Measurements from ENCODE around the gene SGMS1. TPM values are rescaled to one million over a fixed set of nuclear protein-coding genes. Genes with fewer than 3 reads are reported as not detected.
A peak's percentile ranks its signal among the peaks of the same experiment; 100 is the strongest.

SGMS1 gene
- total RNA-seq, 2 experiments from 2014 or later, result 7.5 to 9.0 TPM

GRCh38 chr10:50403074-50403473 lies 220.7 kb downstream of the SGMS1 start:
- ATAC-seq, result no peak
- DNase-seq, result no peak
- Mint-ChIP-seq H3K9me3 (ENCODE audit: low read depth) (peaks cover 5% of the 10 kb centered on the region), H3K4me1 (peaks cover 9% of the 10 kb centered on the region), H3K4me3 (no peak overlapping the region), H3K36me3 (ENCODE audit: low read depth) (peaks cover 4% of the 10 kb centered on the region), H3K27me3 (no peaks in the 10 kb centered on the region), H3K27ac (no peak overlapping the region)
- intact Hi-C loops (cut with DNase I, micrococcal nuclease), result no loop called here
- ChIA-PET CTCF (no interaction called here), POLR2A (no interaction called here)

GRCh38 chr10:50402466-50402865 lies 221.3 kb downstream of the SGMS1 start:
- H3K27me3 Mint-ChIP-seq, result no peaks in the 10 kb centered on the region
- ATAC-seq, result no peak

GRCh38 chr10:50400694-50401093 lies 223.1 kb downstream of the SGMS1 start:
- intact Hi-C loops (cut with DNase I, micrococcal nuclease), result no loop called here
- Mint-ChIP-seq H3K27me3 (no peaks in the 10 kb centered on the region), H3K4me1 (peaks cover 24% of the 10 kb centered on the region), H3K27ac (no peak overlapping the region), H3K4me3 (no peak overlapping the region), H3K36me3 (ENCODE audit: low read depth) (peaks cover 3% of the 10 kb centered on the region), H3K9me3 (ENCODE audit: low read depth) (no peaks in the 10 kb centered on the region)
- ATAC-seq (no peak), DNase-seq (no peak)
- ChIA-PET CTCF (interaction anchor here (0.6 to 1.3 kb wide), 2 partner anchors 20 to 885 kb away, joined by 3 read pairs; no protein-coding TSS in a partner anchor), POLR2A (no interaction called here)

More at GRCh38 chr10:50402466-50402865, 221.3 kb downstream of the SGMS1 start:
- CTCF ChIA-PET, result no interaction called here
- no peak for DNase-seq
- Mint-ChIP-seq H3K9me3 (ENCODE audit: low read depth) (peaks cover 5% of the 10 kb centered on the region), H3K27ac (no peak overlapping the region), H3K4me1 (peaks cover 14% of the 10 kb centered on the region), H3K4me3 (no peak overlapping the region), H3K36me3 (ENCODE audit: low read depth) (peaks cover 3% of the 10 kb centered on the region)
- intact Hi-C loops (cut with DNase I, micrococcal nuclease), result no loop called here
- POLR2A ChIA-PET, result no interaction called here

- intact Hi-C loops (cut with DNase I, micrococcal nuclease), result no loop called here
Observed at GRCh38 chr10:50398823-50399222, 224.9 kb downstream of the SGMS1 start.

GRCh38 chr10:50398381-50398780 lies 225.4 kb downstream of the SGMS1 start:
- no peaks in the 10 kb centered on the region for H3K27me3 Mint-ChIP-seq
- ATAC-seq, result no peak
- peaks cover 3% of the 10 kb centered on the region for H3K36me3 Mint-ChIP-seq (ENCODE audit: low read depth)

More at GRCh38 chr10:50398823-50399222, 224.9 kb downstream of the SGMS1 start:
- DNase-seq (no peak), ATAC-seq (no peak)
- H3K27me3 Mint-ChIP-seq, result no peaks in the 10 kb centered on the region
- ChIA-PET POLR2A (no interaction called here), CTCF (no interaction called here)
- H3K9me3 Mint-ChIP-seq (ENCODE audit: low read depth), result no peaks in the 10 kb centered on the region
- no peak overlapping the region for H3K4me3 Mint-ChIP-seq
- H3K27ac Mint-ChIP-seq, result no peak overlapping the region
- H3K4me1 Mint-ChIP-seq, result peaks cover 38% of the 10 kb centered on the region
- peaks cover 3% of the 10 kb centered on the region for H3K36me3 Mint-ChIP-seq (ENCODE audit: low read depth)

GRCh38 chr10:50397312-50398140 lies 226.2 kb downstream of the SGMS1 start:
- intact Hi-C loops (cut with DNase I, micrococcal nuclease), result loop anchor here (1.0 to 2.0 kb wide), 3 partner anchors 21 to 35 kb away; no protein-coding TSS in a partner anchor
- DNase-seq, result no peak
- Mint-ChIP-seq H3K36me3 (ENCODE audit: low read depth) (peaks cover 6% of the 10 kb centered on the region), H3K27ac (peak overlapping the region; percentile 8), H3K27me3 (no peaks in the 10 kb centered on the region), H3K4me1 (peaks cover 44% of the 10 kb centered on the region), H3K4me3 (peak overlapping the region; percentile 49), H3K9me3 (ENCODE audit: low read depth) (no peaks in the 10 kb centered on the region)
- CTCF ChIA-PET, result interaction anchor here (0.6 to 1.9 kb wide), 2 partner anchors 23 to 238 kb away, joined by 4 to 7 read pairs; no protein-coding TSS in a partner anchor
- ATAC-seq, result peak; percentile 30
- POLR2A ChIA-PET, result interaction anchor here (1.2 to 1.4 kb wide), 2 partner anchors 111 to 141 kb away, joined by 3 read pairs; no protein-coding TSS in a partner anchor

More at GRCh38 chr10:50398381-50398780, 225.4 kb downstream of the SGMS1 start:
- intact Hi-C loops (cut with DNase I, micrococcal nuclease), result no loop called here
- no peak overlapping the region for H3K27ac Mint-ChIP-seq
- H3K4me1 Mint-ChIP-seq, result peaks cover 39% of the 10 kb centered on the region
- ChIA-PET CTCF (no interaction called here), POLR2A (no interaction called here)
- H3K9me3 Mint-ChIP-seq (ENCODE audit: low read depth), result no peaks in the 10 kb centered on the region
- DNase-seq, result no peak
- H3K4me3 Mint-ChIP-seq, result no peak overlapping the region

- CTCF ChIA-PET, result interaction anchor here (0.6 to 1.9 kb wide), 2 partner anchors 24 to 239 kb away, joined by 4 to 7 read pairs; no protein-coding TSS in a partner anchor
- H3K36me3 Mint-ChIP-seq (ENCODE audit: low read depth), result peaks cover 6% of the 10 kb centered on the region
- DNase-seq (peak; percentile 43), ATAC-seq (peak; percentile 91)
- no peaks in the 10 kb centered on the region for H3K9me3 Mint-ChIP-seq (ENCODE audit: low read depth)
- H3K4me1 Mint-ChIP-seq, result peaks cover 44% of the 10 kb centered on the region
- intact Hi-C loops (cut with DNase I, micrococcal nuclease), result loop anchor here (1.0 to 2.0 kb wide), 4 partner anchors 22 to 142 kb away; no protein-coding TSS in a partner anchor
- POLR2A ChIA-PET, result interaction anchor here (0.6 to 1.4 kb wide), 3 partner anchors 37 to 142 kb away, joined by 3 read pairs; no protein-coding TSS in a partner anchor
- no peaks in the 10 kb centered on the region for H3K27me3 Mint-ChIP-seq
- H3K4me3 Mint-ChIP-seq, result peak overlapping the region; percentile 49
- peak overlapping the region; percentile 16 for H3K27ac Mint-ChIP-seq
Observed at GRCh38 chr10:50396491-50397311, 227.1 kb downstream of the SGMS1 start.

- intact Hi-C loops (cut with DNase I, micrococcal nuclease), result loop anchor here (1.0 to 2.0 kb wide), 2 partner anchors 37 to 142 kb away; no protein-coding TSS in a partner anchor
- CTCF ChIA-PET, result interaction anchor here (0.9 kb wide), 1 partner anchor 9 kb away, joined by 3 read pairs; no protein-coding TSS in a partner anchor
Observed at GRCh38 chr10:50395851-50396250, 227.9 kb downstream of the SGMS1 start.

GRCh38 chr10:50395271-50395670 lies 228.5 kb downstream of the SGMS1 start:
- H3K4me3 Mint-ChIP-seq, result no peak overlapping the region
- ChIA-PET CTCF (interaction anchor here (0.9 kb wide), 1 partner anchor 8 kb away, joined by 3 read pairs; no protein-coding TSS in a partner anchor), POLR2A (no interaction called here)
- H3K36me3 Mint-ChIP-seq (ENCODE audit: low read depth), result peaks cover 6% of the 10 kb centered on the region
- ATAC-seq (no peak), DNase-seq (no peak)
- intact Hi-C loops (cut with DNase I, micrococcal nuclease), result no loop called here
- H3K4me1 Mint-ChIP-seq, result peaks cover 44% of the 10 kb centered on the region
- no peaks in the 10 kb centered on the region for H3K27me3 Mint-ChIP-seq
- no peak overlapping the region for H3K27ac Mint-ChIP-seq
- H3K9me3 Mint-ChIP-seq (ENCODE audit: low read depth), result no peaks in the 10 kb centered on the region

More at GRCh38 chr10:50395851-50396250, 227.9 kb downstream of the SGMS1 start:
- DNase-seq (no peak), ATAC-seq (no peak)
- no peaks in the 10 kb centered on the region for H3K27me3 Mint-ChIP-seq
- POLR2A ChIA-PET, result no interaction called here
- H3K4me3 Mint-ChIP-seq, result no peak overlapping the region
- peaks cover 44% of the 10 kb centered on the region for H3K4me1 Mint-ChIP-seq
- H3K36me3 Mint-ChIP-seq (ENCODE audit: low read depth), result peaks cover 6% of the 10 kb centered on the region
- H3K9me3 Mint-ChIP-seq (ENCODE audit: low read depth), result no peaks in the 10 kb centered on the region
- H3K27ac Mint-ChIP-seq, result no peak overlapping the region

GRCh38 chr10:50394832-50395231 lies 228.9 kb downstream of the SGMS1 start:
- ChIA-PET POLR2A (no interaction called here), CTCF (no interaction called here)
- DNase-seq (no peak), ATAC-seq (no peak)
- intact Hi-C loops (cut with DNase I, micrococcal nuclease), result no loop called here
- Mint-ChIP-seq H3K36me3 (ENCODE audit: low read depth) (peaks cover 6% of the 10 kb centered on the region), H3K9me3 (ENCODE audit: low read depth) (no peaks in the 10 kb centered on the region), H3K27me3 (no peaks in the 10 kb centered on the region), H3K27ac (no peak overlapping the region), H3K4me1 (peaks cover 44% of the 10 kb centered on the region), H3K4me3 (no peak overlapping the region)

- intact Hi-C loops (cut with DNase I, micrococcal nuclease), result no loop called here
- POLR2A ChIA-PET, result no interaction called here
- no peaks in the 10 kb centered on the region for H3K9me3 Mint-ChIP-seq (ENCODE audit: low read depth)
Observed at GRCh38 chr10:50393784-50394467, 229.8 kb downstream of the SGMS1 start.

More at GRCh38 chr10:50393784-50394467, 229.8 kb downstream of the SGMS1 start:
- H3K27me3 Mint-ChIP-seq, result no peaks in the 10 kb centered on the region
- DNase-seq (no peak), ATAC-seq (no peak)
- H3K27ac Mint-ChIP-seq, result no peak overlapping the region
- peaks cover 44% of the 10 kb centered on the region for H3K4me1 Mint-ChIP-seq
- H3K36me3 Mint-ChIP-seq (ENCODE audit: low read depth), result peaks cover 6% of the 10 kb centered on the region
- CTCF ChIA-PET, result interaction anchor here (1.4 kb wide), 1 partner anchor 13 kb away, joined by 4 read pairs; no protein-coding TSS in a partner anchor
- H3K4me3 Mint-ChIP-seq, result no peak overlapping the region
